Activated naive CD8-positive, alpha-beta T cell treated with anti-CD3 and anti-CD28 coated beads for 36 hours (primary cell): ENCODE results near the gene RALGAPB. TPM values are rescaled to one million over a fixed set of nuclear protein-coding genes. Genes with fewer than 3 reads are reported as not detected.

Experiments used
- DNase-seq: peaks from one replicate; pipeline ENCODE4 v3.0.0; 2021
- H3K27ac Mint-ChIP-seq: one replicate; pipeline ENCODE4 v1.8.0; 2022; ENCODE audit warnings: mild to moderate bottlenecking, moderate library complexity, mixed read lengths
- H3K27me3 Mint-ChIP-seq: one replicate; pipeline ENCODE4 v1.8.0; 2022; ENCODE audit warnings: mild to moderate bottlenecking, mixed read lengths
- H3K36me3 Mint-ChIP-seq: one replicate; pipeline ENCODE4 v1.8.0; 2021; ENCODE audit warnings: mild to moderate bottlenecking, mixed read lengths
- H3K4me1 Mint-ChIP-seq: one replicate; pipeline ENCODE4 v1.8.0; 2021; ENCODE audit warnings: mixed read lengths
- H3K4me3 Mint-ChIP-seq: one replicate; pipeline ENCODE4 v1.8.0; 2022; ENCODE audit warnings: mild to moderate bottlenecking, moderate library complexity, mixed read lengths
- H3K9me3 Mint-ChIP-seq: one replicate; pipeline ENCODE4 v1.8.0; 2022; ENCODE audit warnings: mixed read lengths
- total RNA-seq, 2 experiments: library from RNA; stranded (reverse); gene quantifications; one replicate each; pipeline ENCODE4 v1.2.3, GENCODE V29; 2021

RALGAPB gene
- total RNA-seq, 2 experiments from 2014 or later = 25.1 to 25.6 TPM

DNA sequence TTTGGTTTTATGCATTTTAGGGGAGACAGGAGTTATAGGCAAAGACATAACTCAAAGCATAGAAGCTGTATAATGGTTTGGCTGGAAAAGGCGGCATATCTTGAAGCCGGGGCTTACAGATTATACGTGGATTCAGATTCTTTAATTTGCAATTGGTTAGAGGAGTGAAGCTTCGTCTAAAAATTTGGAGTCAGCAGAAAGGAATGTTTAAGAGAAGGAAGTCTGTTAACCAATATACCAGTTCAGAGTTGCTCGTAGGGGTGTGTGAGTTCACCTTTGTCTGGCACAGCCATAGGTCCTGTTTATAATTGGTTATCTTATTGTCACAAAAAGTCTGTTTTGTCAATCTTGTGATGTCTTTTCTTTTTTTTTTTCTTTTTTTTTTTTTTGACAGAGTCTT is 137.9 kb downstream of the RALGAPB start:
- Mint-ChIP-seq H3K4me3 (no peak overlapping the region), H3K27ac (no peak overlapping the region), H3K4me1 (no peaks in the 10 kb centered on the region), H3K9me3 (no peaks in the 10 kb centered on the region), H3K27me3 (peaks cover 21% of the 10 kb centered on the region), H3K36me3 (no peaks in the 10 kb centered on the region)
- DNase-seq = no peak

DNA sequence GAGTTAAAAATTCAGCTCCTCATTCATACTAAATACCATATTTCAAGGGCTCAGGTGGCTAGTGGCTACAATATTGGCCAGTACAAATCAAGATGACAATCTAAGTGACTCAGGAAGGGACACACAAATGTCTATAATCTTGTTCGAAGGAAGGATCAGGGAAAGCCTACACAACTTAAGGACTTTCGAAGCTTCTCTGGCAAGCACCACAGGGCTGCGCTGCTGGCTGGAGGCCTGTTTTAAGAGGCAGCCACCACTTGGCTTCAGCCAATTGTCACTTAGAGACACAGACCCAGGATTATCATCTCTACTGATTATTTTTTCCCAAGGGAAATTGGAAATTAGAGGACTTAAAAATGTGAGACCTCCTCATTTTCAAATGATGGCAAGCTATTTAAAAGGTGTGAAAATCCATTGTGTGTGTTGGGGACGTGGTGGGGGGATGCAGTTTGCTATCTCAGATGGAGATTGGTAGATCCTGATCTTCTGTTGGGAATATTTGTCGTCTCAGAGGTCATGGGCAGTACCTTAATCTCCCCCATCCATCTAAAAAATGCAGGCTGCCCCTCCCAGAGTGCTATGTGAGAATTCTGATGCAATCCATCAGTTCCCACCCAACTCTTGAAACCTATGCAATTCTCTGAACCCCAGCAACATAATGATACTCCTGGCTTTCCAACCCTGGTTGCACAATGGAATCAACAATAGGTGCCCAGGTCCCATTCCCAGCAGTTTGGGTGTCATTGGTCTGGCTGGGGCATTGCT is 140.3 kb downstream of the RALGAPB start:
- Mint-ChIP-seq H3K4me1 (no peaks in the 10 kb centered on the region), H3K27ac (no peak overlapping the region), H3K27me3 (peaks cover 11% of the 10 kb centered on the region), H3K36me3 (no peaks in the 10 kb centered on the region), H3K9me3 (no peaks in the 10 kb centered on the region), H3K4me3 (no peak overlapping the region)
- DNase-seq = no peak

DNA sequence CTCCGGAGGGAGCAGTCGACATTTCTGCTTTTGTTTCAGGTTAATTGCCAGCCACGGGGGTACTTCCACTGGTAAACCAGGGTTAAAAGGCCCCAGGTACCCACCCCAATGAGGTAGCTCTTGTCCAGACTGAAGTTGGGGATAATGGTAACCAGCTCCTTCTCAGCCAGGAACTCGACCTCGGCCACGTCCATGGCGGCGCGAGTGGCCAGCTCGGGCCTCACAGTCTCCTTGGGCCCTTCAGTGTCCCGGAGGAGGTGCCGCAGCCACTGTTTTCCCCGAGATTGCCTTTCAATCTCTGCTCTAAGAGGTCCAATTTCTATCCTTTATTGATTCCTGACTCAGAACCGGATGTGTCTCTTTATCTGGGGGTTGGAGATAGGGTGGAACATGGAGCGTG is 142.6 kb downstream of the RALGAPB start:
- H3K4me1 Mint-ChIP-seq = no peaks in the 10 kb centered on the region
- no peaks in the 10 kb centered on the region for H3K9me3 Mint-ChIP-seq

DNA sequence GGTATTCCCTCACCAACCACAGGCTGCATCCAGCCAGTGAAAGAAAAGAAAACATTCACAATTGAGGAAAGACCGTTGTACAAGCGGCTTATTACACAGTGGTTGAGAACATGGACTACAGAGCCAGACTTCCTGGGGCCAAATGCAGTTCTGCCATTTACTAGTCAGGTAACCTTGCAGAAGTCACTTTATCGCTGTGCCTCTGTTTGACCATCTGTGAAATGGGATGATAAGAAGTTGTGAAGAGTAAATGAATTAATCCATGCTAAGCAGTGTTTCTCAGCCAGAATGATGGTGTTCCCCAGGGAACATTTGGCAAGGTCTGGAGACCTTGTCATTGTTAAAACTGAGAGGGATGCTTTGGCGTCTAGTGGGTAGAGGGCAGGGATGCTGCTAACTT is 143.8 kb downstream of the RALGAPB start:
- H3K4me1 Mint-ChIP-seq = no peaks in the 10 kb centered on the region
- peaks cover 27% of the 10 kb centered on the region for H3K27me3 Mint-ChIP-seq
- no peak for DNase-seq
- H3K36me3 Mint-ChIP-seq = no peaks in the 10 kb centered on the region
- H3K27ac Mint-ChIP-seq = no peak overlapping the region
- no peaks in the 10 kb centered on the region for H3K9me3 Mint-ChIP-seq
- no peak overlapping the region for H3K4me3 Mint-ChIP-seq

More for the DNA sequence above, 142.6 kb downstream of the RALGAPB start:
- Mint-ChIP-seq H3K27me3 (peaks cover 20% of the 10 kb centered on the region), H3K27ac (no peak overlapping the region), H3K4me3 (no peak overlapping the region), H3K36me3 (no peaks in the 10 kb centered on the region)
- DNase-seq = no peak

DNA sequence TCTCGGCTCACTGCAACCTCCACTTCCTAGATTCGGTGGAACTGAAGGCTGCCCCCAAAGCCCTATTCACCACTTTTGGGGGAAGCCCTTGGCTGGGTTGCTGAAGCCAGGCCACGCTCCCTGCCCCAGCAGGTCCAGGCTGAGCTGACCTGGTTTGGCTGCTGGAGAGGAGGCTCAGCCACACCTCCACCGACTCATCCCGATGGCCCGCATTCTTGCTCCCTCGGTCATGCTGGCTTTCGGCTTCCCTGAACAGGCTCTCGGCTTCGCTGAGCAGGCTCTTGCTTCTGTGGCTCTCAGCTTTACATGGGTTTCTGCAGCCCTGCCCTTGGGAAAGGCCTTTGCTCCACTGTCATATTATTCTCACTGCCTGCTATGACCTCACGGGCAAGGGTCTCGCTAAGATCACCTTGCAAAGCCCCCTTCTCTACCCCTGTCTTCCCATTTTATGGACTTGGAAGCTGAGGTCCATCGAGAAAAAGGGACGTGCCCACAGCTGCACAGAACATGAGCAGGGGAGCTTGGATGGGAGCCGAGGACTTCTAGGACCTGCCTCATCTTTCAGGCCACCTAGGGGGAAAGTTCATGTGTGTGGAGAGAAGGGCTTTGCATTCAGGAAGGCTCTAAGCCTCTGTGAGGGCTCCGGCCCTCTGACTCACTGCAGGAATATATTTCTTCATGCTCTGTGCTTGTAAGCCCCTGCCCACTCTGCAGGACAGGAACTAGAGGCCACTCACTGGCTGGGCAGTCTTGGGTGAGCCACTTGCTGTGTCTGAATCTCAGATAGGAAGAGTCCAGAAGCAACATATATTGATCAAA is 144.6 kb downstream of the RALGAPB start:
- Mint-ChIP-seq H3K27ac (no peak overlapping the region), H3K4me3 (no peak overlapping the region), H3K27me3 (peaks cover 27% of the 10 kb centered on the region), H3K36me3 (no peaks in the 10 kb centered on the region), H3K4me1 (no peaks in the 10 kb centered on the region), H3K9me3 (no peaks in the 10 kb centered on the region)
- no peak for DNase-seq

DNA sequence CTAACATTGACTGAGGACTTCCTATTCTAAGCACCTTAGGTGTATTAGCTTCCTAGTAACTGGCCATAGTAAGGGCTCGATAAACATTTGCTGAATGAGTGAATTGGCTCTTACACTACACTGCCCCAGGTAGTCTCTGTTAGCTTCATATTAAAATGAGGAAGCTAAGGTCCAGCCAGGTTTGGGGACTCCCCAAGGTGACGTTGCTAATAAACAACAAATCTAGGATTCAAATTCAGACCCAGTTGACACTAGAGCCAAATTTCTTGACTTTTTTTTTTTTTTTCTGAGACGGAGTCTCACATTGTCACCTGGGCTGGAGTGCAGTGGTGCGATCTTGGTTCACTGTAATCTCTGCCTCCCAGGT is 145.2 kb downstream of the RALGAPB start:
- no peaks in the 10 kb centered on the region for H3K36me3 Mint-ChIP-seq
- no peak overlapping the region for H3K4me3 Mint-ChIP-seq
- H3K27me3 Mint-ChIP-seq = peaks cover 27% of the 10 kb centered on the region
- no peaks in the 10 kb centered on the region for H3K4me1 Mint-ChIP-seq
- no peak overlapping the region for H3K27ac Mint-ChIP-seq
- no peaks in the 10 kb centered on the region for H3K9me3 Mint-ChIP-seq
- no peak for DNase-seq

DNA sequence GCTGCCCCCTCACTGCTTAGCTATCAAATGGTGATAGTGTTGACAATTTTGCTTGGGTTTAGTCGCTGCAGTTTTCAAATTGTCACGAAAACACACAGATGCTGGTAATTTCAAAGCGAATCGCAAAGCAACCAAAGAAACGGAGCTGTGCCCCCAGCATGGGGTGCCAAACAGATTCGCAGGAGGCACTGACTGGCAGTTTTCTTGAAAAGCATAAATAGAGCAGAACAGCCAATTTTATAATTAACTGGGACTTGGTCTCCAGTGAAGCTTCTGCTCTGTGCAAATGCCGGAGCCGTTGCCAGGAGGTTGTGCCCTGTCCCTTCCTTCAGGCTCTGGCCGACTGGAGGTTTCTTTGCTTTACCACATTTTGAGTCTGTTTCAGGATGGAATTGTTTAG is 147.8 kb downstream of the RALGAPB start:
- Mint-ChIP-seq H3K36me3 (no peaks in the 10 kb centered on the region), H3K4me3 (no peak overlapping the region), H3K4me1 (no peaks in the 10 kb centered on the region), H3K27me3 (peaks cover 27% of the 10 kb centered on the region), H3K9me3 (no peaks in the 10 kb centered on the region), H3K27ac (no peak overlapping the region)
- no peak for DNase-seq

DNA sequence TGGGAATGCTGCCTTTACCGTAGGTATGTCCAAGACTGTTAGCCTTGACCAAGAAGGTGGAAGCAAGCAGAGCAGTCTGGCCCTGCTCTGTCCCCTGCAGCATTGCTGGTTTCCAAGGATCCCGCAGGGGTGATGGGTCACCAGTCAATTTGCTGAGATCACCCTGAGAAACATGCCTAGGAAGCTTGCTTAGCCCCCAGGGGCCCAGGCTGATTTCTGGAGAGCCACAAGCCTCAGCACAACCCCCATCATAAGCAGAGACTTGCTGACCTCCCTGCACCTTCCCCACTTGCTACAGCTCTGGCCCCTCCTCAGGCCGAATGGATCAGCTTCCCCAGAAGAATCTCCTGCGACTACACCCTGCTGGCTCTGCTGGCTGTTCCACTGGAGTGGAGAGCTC is 150.4 kb downstream of the RALGAPB start:
- no peak overlapping the region for H3K27ac Mint-ChIP-seq
- no peak overlapping the region for H3K4me3 Mint-ChIP-seq
- no peak for DNase-seq
- H3K9me3 Mint-ChIP-seq = no peaks in the 10 kb centered on the region
- no peaks in the 10 kb centered on the region for H3K36me3 Mint-ChIP-seq
- no peaks in the 10 kb centered on the region for H3K4me1 Mint-ChIP-seq
- peaks cover 18% of the 10 kb centered on the region for H3K27me3 Mint-ChIP-seq

DNA sequence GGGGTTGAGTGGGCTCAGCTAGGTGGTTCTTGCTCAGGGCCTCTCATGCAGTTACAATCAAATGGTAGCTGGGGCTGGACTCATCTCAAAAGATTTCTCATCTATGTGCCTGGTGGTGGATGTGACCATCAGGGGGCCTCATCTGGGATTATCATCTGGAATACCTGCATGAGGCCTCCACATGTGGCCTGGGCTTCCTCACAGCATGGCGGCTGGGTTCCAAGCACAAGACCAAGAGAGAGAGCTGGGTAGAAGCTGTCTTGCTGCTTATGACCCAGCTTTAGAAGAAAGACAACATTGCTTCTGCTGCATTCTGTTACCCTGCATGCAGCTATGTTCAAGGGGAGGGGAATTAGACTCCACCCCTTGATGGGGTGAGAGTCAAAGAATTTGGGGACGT is 151.4 kb downstream of the RALGAPB start:
- no peak for DNase-seq
- H3K36me3 Mint-ChIP-seq = no peaks in the 10 kb centered on the region
- H3K27me3 Mint-ChIP-seq = peaks cover 11% of the 10 kb centered on the region
- no peak overlapping the region for H3K27ac Mint-ChIP-seq
- H3K4me1 Mint-ChIP-seq = no peaks in the 10 kb centered on the region
- no peak overlapping the region for H3K4me3 Mint-ChIP-seq
- H3K9me3 Mint-ChIP-seq = no peaks in the 10 kb centered on the region

DNA sequence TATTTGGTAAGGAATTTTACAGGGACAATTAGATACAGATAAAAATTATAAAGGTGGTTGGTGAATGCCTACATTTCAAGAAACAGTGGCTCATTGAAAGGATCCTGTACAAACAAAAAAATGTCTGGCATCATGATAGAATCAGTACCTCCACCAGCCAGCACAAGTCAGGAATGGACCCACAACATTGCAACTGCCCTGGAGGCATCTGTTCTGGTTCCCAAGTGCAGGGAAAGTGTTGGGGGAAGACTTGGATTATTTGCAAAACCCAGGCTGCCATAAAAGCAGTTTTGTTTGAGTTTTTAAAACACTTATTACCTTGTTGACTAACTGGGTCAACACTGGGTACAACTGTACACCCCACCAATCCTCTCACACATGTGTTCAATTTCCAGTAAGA is 153.3 kb downstream of the RALGAPB start:
- Mint-ChIP-seq H3K4me3 (no peak overlapping the region), H3K4me1 (no peaks in the 10 kb centered on the region), H3K27ac (no peak overlapping the region), H3K9me3 (no peaks in the 10 kb centered on the region), H3K36me3 (no peaks in the 10 kb centered on the region), H3K27me3 (peaks cover 1% of the 10 kb centered on the region)
- DNase-seq = no peak

DNA sequence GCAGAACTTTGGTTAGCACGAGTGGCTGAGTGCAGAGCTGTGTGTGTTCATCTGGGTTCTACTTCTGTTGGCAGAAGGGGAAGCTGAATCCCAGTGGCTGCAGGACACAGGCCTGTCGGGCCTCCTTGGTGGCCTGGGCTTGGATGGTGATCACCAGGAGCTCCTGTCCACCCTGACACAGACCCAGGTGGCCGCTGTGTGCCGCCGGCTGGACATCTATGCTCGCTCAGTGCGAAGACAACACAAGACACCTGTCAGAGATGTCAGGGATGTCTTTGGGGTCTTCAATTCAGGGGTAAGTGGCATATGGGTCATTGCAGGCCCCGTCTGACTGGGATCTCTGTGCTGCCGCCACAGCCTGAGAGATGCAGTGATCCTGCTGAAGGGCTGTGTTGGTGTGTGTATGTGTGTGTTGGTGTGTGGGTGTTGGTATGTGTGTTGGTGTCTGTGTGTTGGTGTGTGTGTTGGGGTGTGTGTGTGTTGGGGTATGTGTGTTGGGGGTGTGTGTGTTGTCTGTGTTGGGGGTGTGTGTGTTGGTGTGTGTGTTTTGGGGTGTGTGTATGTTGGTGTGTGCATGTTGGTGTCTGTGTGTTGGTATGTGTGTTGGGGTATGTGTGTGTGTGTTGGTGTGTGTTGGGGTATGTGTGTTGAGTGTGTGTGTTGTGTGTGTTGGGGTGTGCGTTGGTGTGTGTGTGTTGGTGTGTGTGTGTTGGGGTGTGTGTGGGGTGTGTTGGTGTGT is 154.4 kb downstream of the RALGAPB start:
- no peak for DNase-seq
- H3K27me3 Mint-ChIP-seq = no peaks in the 10 kb centered on the region
- H3K4me3 Mint-ChIP-seq = no peak overlapping the region
- no peak overlapping the region for H3K27ac Mint-ChIP-seq
- peaks cover 1% of the 10 kb centered on the region for H3K4me1 Mint-ChIP-seq
- no peaks in the 10 kb centered on the region for H3K9me3 Mint-ChIP-seq
- no peaks in the 10 kb centered on the region for H3K36me3 Mint-ChIP-seq

Other genes with a start within 250 kb of the RALGAPB start
- gene KIAA1755, start 212.1 kb upstream of the RALGAPB start, total RNA-seq = not detected
- not detected for gene BPI, start 168.7 kb upstream of the RALGAPB start, total RNA-seq
- gene LBP, start 126.4 kb upstream of the RALGAPB start, total RNA-seq = not detected
- gene SNHG17, start 37.5 kb upstream of the RALGAPB start, total RNA-seq = 100 to 1,000 TPM; 249 to 259 TPM
- not detected for gene ADIG, start 108.4 kb downstream of the RALGAPB start, total RNA-seq
- under 1 TPM in 1 of 2 experiments, not detected in 1; 0.12 TPM for gene ARHGAP40, start 129.0 kb downstream of the RALGAPB start, total RNA-seq